ENCODE data around the gene TACC3. TPM values are rescaled to one million over a fixed set of nuclear protein-coding genes. Genes with fewer than 3 reads are reported as not detected.

The TACC3 gene
- total RNA-seq, 1 donor from 2014 or later, result 15.0 TPM

- Mint-ChIP-seq H3K27ac (ENCODE audit: unreplicated experiment) (no peak overlapping the region), H3K27me3 (ENCODE audit: low read depth, unreplicated experiment) (peaks cover 2% of the 10 kb centered on the region), H3K9me3 (ENCODE audit: unreplicated experiment) (no peaks in the 10 kb centered on the region), H3K36me3 (ENCODE audit: low read depth, unreplicated experiment) (no peaks in the 10 kb centered on the region), H3K4me3 (ENCODE audit: unreplicated experiment) (no peak overlapping the region), H3K4me1 (ENCODE audit: low read depth, unreplicated experiment) (no peaks in the 10 kb centered on the region)
- DNase-seq (ENCODE audit: low read depth) (no peak), FAIRE-seq (no peak)
- H3K27ac ChIP-seq (ENCODE audit: low read depth, low read length), result no peak overlapping the region
- H3K79me2 ChIP-seq (ENCODE audit: insufficient read depth, low read length), result no peaks in the 10 kb centered on the region
- no peak overlapping the region for H3K4me3 ChIP-seq (ENCODE audit: insufficient read depth, low read depth, low read length)
- no peaks in the 10 kb centered on the region for H3K27me3 ChIP-seq (ENCODE audit: insufficient read depth, low read length)
- TF ChIP-seq EZH2 (IDR thresholded peaks at IDR 0.05; ENCODE audit: insufficient read depth, low read length), result no peak
- TF ChIP-seq, protein P1, sequence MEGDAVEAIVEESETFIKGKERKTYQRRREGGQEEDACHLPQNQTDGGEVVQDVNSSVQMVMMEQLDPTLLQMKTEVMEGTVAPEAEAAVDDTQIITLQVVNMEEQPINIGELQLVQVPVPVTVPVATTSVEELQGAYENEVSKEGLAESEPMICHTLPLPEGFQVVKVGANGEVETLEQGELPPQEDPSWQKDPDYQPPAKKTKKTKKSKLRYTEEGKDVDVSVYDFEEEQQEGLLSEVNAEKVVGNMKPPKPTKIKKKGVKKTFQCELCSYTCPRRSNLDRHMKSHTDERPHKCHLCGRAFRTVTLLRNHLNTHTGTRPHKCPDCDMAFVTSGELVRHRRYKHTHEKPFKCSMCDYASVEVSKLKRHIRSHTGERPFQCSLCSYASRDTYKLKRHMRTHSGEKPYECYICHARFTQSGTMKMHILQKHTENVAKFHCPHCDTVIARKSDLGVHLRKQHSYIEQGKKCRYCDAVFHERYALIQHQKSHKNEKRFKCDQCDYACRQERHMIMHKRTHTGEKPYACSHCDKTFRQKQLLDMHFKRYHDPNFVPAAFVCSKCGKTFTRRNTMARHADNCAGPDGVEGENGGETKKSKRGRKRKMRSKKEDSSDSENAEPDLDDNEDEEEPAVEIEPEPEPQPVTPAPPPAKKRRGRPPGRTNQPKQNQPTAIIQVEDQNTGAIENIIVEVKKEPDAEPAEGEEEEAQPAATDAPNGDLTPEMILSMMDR (IDR thresholded peaks at IDR 0.05; ENCODE audit: insufficient read depth, low read depth, low read length), result no peak
- H3K4me2 ChIP-seq (ENCODE audit: low read length), result no peak overlapping the region
- no peak overlapping the region for H2AFZ ChIP-seq (ENCODE audit: low read depth, low read length)
- H3K4me1 ChIP-seq (ENCODE audit: insufficient read depth, low read length), result no peaks in the 10 kb centered on the region
- no peaks in the 10 kb centered on the region for H4K20me1 ChIP-seq (ENCODE audit: insufficient read depth, low read length)
- no peaks in the 10 kb centered on the region for H3K36me3 ChIP-seq (ENCODE audit: insufficient read depth, low read length)
- no peak overlapping the region for H3K9ac ChIP-seq (ENCODE audit: low read length)
- no peaks in the 10 kb centered on the region for H3K9me3 ChIP-seq (ENCODE audit: insufficient read depth, low read depth, low read length)
Observed at GRCh38 chr4:1770791-1771231, 49.5 kb downstream of the TACC3 start.

DNA sequence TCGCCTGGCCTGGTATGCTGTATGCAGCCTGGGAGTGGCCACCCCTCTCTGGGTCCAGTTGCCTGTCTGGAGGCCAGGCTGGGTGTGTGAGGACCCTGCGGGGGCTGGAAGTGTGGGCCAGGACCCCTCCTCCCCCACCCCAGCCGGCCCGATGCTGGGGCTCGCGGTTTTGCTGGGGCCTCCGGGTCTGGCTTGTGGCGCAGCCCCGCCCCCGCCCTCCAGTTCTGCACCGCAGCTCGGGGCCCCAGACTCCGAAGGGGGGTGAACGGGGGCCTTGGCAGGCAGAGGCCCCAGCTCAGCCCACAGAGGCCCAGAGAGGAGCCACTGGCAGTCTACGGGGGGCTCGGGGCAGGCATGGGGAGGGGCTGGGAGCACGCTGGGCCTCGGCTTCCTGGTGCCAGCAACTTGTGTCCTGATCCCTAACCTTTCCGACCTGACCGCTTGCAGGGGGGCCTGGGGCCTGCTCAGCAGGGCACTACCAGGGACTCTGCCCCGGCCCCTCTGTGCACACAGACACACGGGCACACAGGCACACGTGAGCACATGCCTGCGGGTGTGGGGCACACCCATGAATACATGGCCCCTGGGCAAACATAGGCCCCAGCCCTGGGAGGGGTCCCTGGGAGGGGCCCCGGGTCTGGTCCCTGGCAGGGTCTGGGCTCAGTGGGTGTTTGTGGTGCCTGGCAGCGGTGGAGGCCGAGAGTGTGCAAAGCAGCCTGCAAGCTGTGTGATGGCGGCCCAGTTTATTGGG lies 50.4 kb downstream of the TACC3 start:
- Histone ChIP-seq H4K20me1 (ENCODE audit: insufficient read depth, low read length) (no peaks in the 10 kb centered on the region), H3K36me3 (ENCODE audit: insufficient read depth, low read length) (no peaks in the 10 kb centered on the region), H3K4me2 (ENCODE audit: low read length) (no peak overlapping the region), H3K27ac (ENCODE audit: low read depth, low read length) (no peak overlapping the region), H3K9me3 (ENCODE audit: insufficient read depth, low read depth, low read length) (no peaks in the 10 kb centered on the region), H3K79me2 (ENCODE audit: insufficient read depth, low read length) (no peaks in the 10 kb centered on the region), H3K27me3 (ENCODE audit: insufficient read depth, low read length) (no peaks in the 10 kb centered on the region), H3K4me3 (ENCODE audit: insufficient read depth, low read depth, low read length) (no peak overlapping the region), H2AFZ (ENCODE audit: low read depth, low read length) (no peak overlapping the region), H3K4me1 (ENCODE audit: insufficient read depth, low read length) (no peaks in the 10 kb centered on the region), H3K9ac (ENCODE audit: low read length) (no peak overlapping the region)
- no peaks in the 10 kb centered on the region for H3K36me3 Mint-ChIP-seq (ENCODE audit: low read depth, unreplicated experiment)
- DNase-seq (ENCODE audit: low read depth) (no peak), FAIRE-seq (no peak)
- peaks cover 2% of the 10 kb centered on the region for H3K27me3 Mint-ChIP-seq (ENCODE audit: low read depth, unreplicated experiment)
- no peak overlapping the region for H3K27ac Mint-ChIP-seq (ENCODE audit: unreplicated experiment)
- no peaks in the 10 kb centered on the region for H3K4me1 Mint-ChIP-seq (ENCODE audit: low read depth, unreplicated experiment)
- no peak overlapping the region for H3K4me3 Mint-ChIP-seq (ENCODE audit: unreplicated experiment)
- TF ChIP-seq, protein P1 (IDR thresholded peaks at IDR 0.05; ENCODE audit: insufficient read depth, low read depth, low read length), result no peak
- no peak for TF ChIP-seq EZH2 (IDR thresholded peaks at IDR 0.05; ENCODE audit: insufficient read depth, low read length)
- H3K9me3 Mint-ChIP-seq (ENCODE audit: unreplicated experiment), result no peaks in the 10 kb centered on the region

All from astrocyte (in vitro differentiated cells and primary cell).